ENCODE data around the gene SHCBP1L.

SHCBP1L gene

GRCh38 chr1:182875889-182876288 is 77.1 kb downstream of the SHCBP1L start:
- Histone ChIP-seq H4K20me1 (ENCODE audit: insufficient read depth, low read length) (no peaks in the 10 kb centered on the region), H3K4me3 (ENCODE audit: low read length) (no peak overlapping the region), H3F3A (ENCODE audit: insufficient read depth, low read length) (no peaks in the 10 kb centered on the region; the same call in 1 of the 2 replicates), H3K27me3 (replicated peaks; ENCODE audit: insufficient read depth, low read length) (no peaks in the 10 kb centered on the region), H3K9me2 (replicated peaks; ENCODE audit: insufficient read depth, low read length) (no peaks in the 10 kb centered on the region), H2AFZ (ENCODE audit: low read length) (no peak overlapping the region), H3K9me3 (replicated peaks; ENCODE audit: insufficient read depth, low read length) (no peaks in the 10 kb centered on the region), H3K79me2 (ENCODE audit: low read length) (peaks cover 35% of the 10 kb centered on the region), H3K27ac (ENCODE audit: low read length) (no peak overlapping the region), H3K36me3 (replicated peaks; ENCODE audit: insufficient read depth, low read length) (peaks cover 76% of the 10 kb centered on the region), H3K4me1 (ENCODE audit: low read length) (no peaks in the 10 kb centered on the region), H3K9ac (ENCODE audit: low read length) (no peak overlapping the region), H3K4me2 (ENCODE audit: low read depth, low read length) (no peak overlapping the region)
- no peak for TF ChIP-seq CTCF (IDR thresholded peaks at IDR 0.05; ENCODE audit: low read length)
- no peak for TF ChIP-seq EZH2phosphoT487 (IDR thresholded peaks at IDR 0.05; ENCODE audit: low read length)
- TF ChIP-seq EZH2 (optimal IDR thresholded peaks at IDR 0.05; ENCODE audit: low read depth, low read length) = no peak
- no peak for DNase-seq

DNA sequence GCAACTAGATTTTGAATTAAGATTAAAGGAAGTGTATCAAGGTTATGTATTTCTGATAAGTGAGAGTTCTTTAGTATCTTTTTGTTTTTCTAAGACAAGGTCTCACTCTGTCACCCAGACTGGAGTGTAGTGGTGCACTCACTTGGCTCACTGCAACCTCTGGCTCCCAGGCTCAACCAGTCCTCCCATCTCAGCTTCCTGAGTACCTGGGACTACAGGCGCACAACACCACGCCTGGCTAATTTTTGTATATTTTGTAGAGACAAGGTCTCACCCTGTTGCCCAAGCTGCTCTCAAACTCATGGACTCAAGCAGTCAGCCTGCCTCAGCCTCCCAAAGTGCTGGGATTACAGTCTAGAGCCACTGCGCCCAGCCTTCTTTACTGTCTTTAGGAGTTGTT is 80.1 kb downstream of the SHCBP1L start:
- Histone ChIP-seq H2AFZ (ENCODE audit: low read length) (no peak overlapping the region), H3K9ac (ENCODE audit: low read length) (no peak overlapping the region), H3K79me2 (ENCODE audit: low read length) (peaks cover 37% of the 10 kb centered on the region), H3K4me1 (ENCODE audit: low read length) (no peaks in the 10 kb centered on the region), H3K4me3 (ENCODE audit: low read length) (no peak overlapping the region), H4K20me1 (ENCODE audit: insufficient read depth, low read length) (no peaks in the 10 kb centered on the region), H3F3A (ENCODE audit: insufficient read depth, low read length) (no peaks in the 10 kb centered on the region; the same call in 1 of the 2 replicates), H3K27me3 (replicated peaks; ENCODE audit: insufficient read depth, low read length) (no peaks in the 10 kb centered on the region), H3K9me3 (replicated peaks; ENCODE audit: insufficient read depth, low read length) (no peaks in the 10 kb centered on the region), H3K9me2 (replicated peaks; ENCODE audit: insufficient read depth, low read length) (no peaks in the 10 kb centered on the region), H3K4me2 (ENCODE audit: low read depth, low read length) (no peak overlapping the region), H3K27ac (ENCODE audit: low read length) (no peak overlapping the region), H3K36me3 (replicated peaks; ENCODE audit: insufficient read depth, low read length) (peaks cover 76% of the 10 kb centered on the region)
- no peak for DNase-seq
- TF ChIP-seq CTCF (IDR thresholded peaks at IDR 0.05; ENCODE audit: low read length) (no peak), EZH2 (optimal IDR thresholded peaks at IDR 0.05; ENCODE audit: low read depth, low read length) (no peak), EZH2phosphoT487 (IDR thresholded peaks at IDR 0.05; ENCODE audit: low read length) (no peak)

DNA sequence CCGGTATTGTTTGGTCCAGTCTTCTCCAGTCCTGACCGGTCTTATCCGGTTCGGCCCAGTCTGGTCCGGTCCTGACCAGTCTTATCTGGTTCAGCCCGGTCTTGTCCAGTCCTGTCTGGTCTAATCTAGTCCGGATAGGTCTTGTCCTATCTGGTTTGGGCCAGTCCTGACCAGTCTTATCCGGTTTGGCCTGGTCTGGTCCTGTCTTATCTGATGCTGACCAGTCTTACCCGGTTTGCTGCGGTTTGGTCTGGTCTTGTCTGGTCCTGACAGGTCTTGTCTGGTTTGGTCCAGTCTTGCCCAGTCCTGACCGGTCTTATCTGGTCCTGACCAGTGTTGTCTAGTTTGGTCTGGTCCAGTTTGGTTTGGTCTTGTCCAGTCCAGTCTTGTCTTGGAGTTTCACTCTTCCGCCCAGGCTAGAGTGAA is 83.7 kb downstream of the SHCBP1L start:
- no peak overlapping the region for H2AFZ ChIP-seq (ENCODE audit: low read length)
- peaks cover 37% of the 10 kb centered on the region for H3K79me2 ChIP-seq (ENCODE audit: low read length)
- H3K27me3 ChIP-seq (replicated peaks; ENCODE audit: insufficient read depth, low read length) = no peaks in the 10 kb centered on the region
- H3F3A ChIP-seq (ENCODE audit: insufficient read depth, low read length) = no peaks in the 10 kb centered on the region; the same call in 1 of the 2 replicates
- DNase-seq = no peak
- H3K4me3 ChIP-seq (ENCODE audit: low read length) = no peak overlapping the region
- no peak overlapping the region for H3K9ac ChIP-seq (ENCODE audit: low read length)
- H3K9me2 ChIP-seq (replicated peaks; ENCODE audit: insufficient read depth, low read length) = no peaks in the 10 kb centered on the region
- H3K4me1 ChIP-seq (ENCODE audit: low read length) = no peaks in the 10 kb centered on the region
- H3K4me2 ChIP-seq (ENCODE audit: low read depth, low read length) = no peak overlapping the region
- no peaks in the 10 kb centered on the region for H4K20me1 ChIP-seq (ENCODE audit: insufficient read depth, low read length)
- no peaks in the 10 kb centered on the region for H3K9me3 ChIP-seq (replicated peaks; ENCODE audit: insufficient read depth, low read length)
- TF ChIP-seq EZH2 (optimal IDR thresholded peaks at IDR 0.05; ENCODE audit: low read depth, low read length) = no peak
- no peak for TF ChIP-seq EZH2phosphoT487 (IDR thresholded peaks at IDR 0.05; ENCODE audit: low read length)
- TF ChIP-seq CTCF (IDR thresholded peaks at IDR 0.05; ENCODE audit: low read length) = no peak
- H3K27ac ChIP-seq (ENCODE audit: low read length) = no peak overlapping the region
- H3K36me3 ChIP-seq (replicated peaks; ENCODE audit: insufficient read depth, low read length) = peaks cover 67% of the 10 kb centered on the region

All from MM.1S (cell line).